GM12878 (cell line): ENCODE measurements around the gene A2ML1. TPM values are rescaled to one million over a fixed set of nuclear protein-coding genes. Genes with fewer than 3 reads are reported as not detected.

Source experiments
- ATAC-seq: fragments of 200-7000 bp; cut with Tn5 transposase; 3 replicates; pipeline ENCODE4 v1.9.1; 2020; ENCODE audit warnings: mild to moderate bottlenecking, moderate library complexity
- BruUV-seq: library from RNA; stranded (reverse); fragments of 400-500 nt; replicated peaks from 2 replicates; lab custom pipeline; 2021; lab: Mats Ljungman, UMichigan
- CTCF ChIA-PET: fragments of 300-600 bp; sonication (Branson Sonifier 250); formaldehyde crosslinking; extraction: SDS; loops from one replicate; lab custom pipeline; 2021; ENCODE audit warnings: inconsistent platforms; lab: Yijun Ruan, JAX
- POLR2A ChIA-PET: fragments of 350-600 bp; formaldehyde crosslinking; extraction: SDS; loops from one replicate; lab custom pipeline; 2021; ENCODE audit warnings: inconsistent platforms; lab: Charles Lee
- RAD21 ChIA-PET: fragments of 300-600 bp; sonication (Branson Sonifier 250); formaldehyde crosslinking; loops from one replicate; lab custom pipeline; 2023; ENCODE audit warnings: antibody characterized with exemption; ENCODE audit not compliant: unreplicated experiment; lab: Charles Lee
- SMC1A ChIA-PET: fragments of 300-600 bp; sonication (Branson Sonifier 250); formaldehyde crosslinking; loops from one replicate; lab custom pipeline; 2023; ENCODE audit not compliant: unreplicated experiment, uncharacterized antibody; lab: Charles Lee
- DNase-seq: peaks from one replicate; pipeline ENCODE4 v3.0.0-alpha.2; 2011; ENCODE audit warnings: low read depth, low spot score
- FAIRE-seq: peaks from 3 replicates; lab custom pipeline; 2011; peaks lifted over from hg19 to GRCh38; lab: Jason Lieb, UNC
- H2AFZ ChIP-seq: 2 replicates; pipeline ENCODE4 v1.6.0; 2011; ENCODE audit warnings: low read depth, low read length, control low read depth; ENCODE audit not compliant: control insufficient read depth
- H3K27ac ChIP-seq: 2 replicates; pipeline ENCODE4 v1.5.1; 2011; ENCODE audit warnings: control low read depth; ENCODE audit not compliant: control insufficient read depth, insufficient read depth
- H3K27me3 ChIP-seq, 2 experiments: replicated peaks in 1 of 2; 2 replicates each; pipeline versions ENCODE4 v1.6.0 to v1.6.1; 2011; ENCODE audit warnings: low read length in 1 of 2; ENCODE audit not compliant: control insufficient read depth in 2 of 2, insufficient read depth in 2 of 2
- H3K36me3 ChIP-seq, 2 experiments: 2 replicates each; pipeline ENCODE4 v1.5.1; 2011; ENCODE audit warnings: low read length in 1 of 2; ENCODE audit not compliant: control insufficient read depth in 2 of 2, insufficient read depth in 2 of 2
- H3K4me1 ChIP-seq: 2 replicates; pipeline ENCODE4 v1.6.1; 2011; ENCODE audit warnings: mild to moderate bottlenecking, low read length, moderate library complexity, mixed read lengths; ENCODE audit not compliant: control insufficient read depth, insufficient read depth
- H3K4me2 ChIP-seq: 2 replicates; pipeline ENCODE4 v1.6.0; 2011; ENCODE audit warnings: control low read depth; ENCODE audit not compliant: control insufficient read depth, insufficient read depth
- H3K4me3 ChIP-seq: fragments of 200-600 bp; sonication (generic); 2 replicates; pipeline ENCODE4 v1.5.1; 2016
- H3K79me2 ChIP-seq: 2 replicates; pipeline ENCODE4 v1.6.0; 2011; ENCODE audit warnings: low read length; ENCODE audit not compliant: control insufficient read depth, insufficient read depth
- H3K9ac ChIP-seq: 2 replicates; pipeline ENCODE4 v1.8.0; 2011; ENCODE audit warnings: low read length, control low read depth, mixed read lengths; ENCODE audit not compliant: control insufficient read depth, insufficient read depth
- H3K9me3 ChIP-seq: replicated peaks from 3 replicates; pipeline ENCODE4 v1.5.1; 2011; ENCODE audit warnings: mild to moderate bottlenecking, low read length; ENCODE audit not compliant: control insufficient read depth, insufficient read depth
- H4K20me1 ChIP-seq: 2 replicates; pipeline ENCODE4 v1.6.0; 2011; ENCODE audit not compliant: control insufficient read depth, insufficient read depth
- ATF2 ChIP-seq: IDR thresholded peaks from 2 replicates; pipeline ENCODE4 v1.6.1; 2012; ENCODE audit warnings: low read length, inconsistent platforms
- BHLHE40 ChIP-seq, 2 experiments: fragments of 450-650 bp in 1 of 2; IDR thresholded peaks; 2 replicates each; pipeline ENCODE4 v1.6.1; 2011 to 2017; ENCODE audit warnings: low read depth in 2 of 2, borderline replicate concordance in 1 of 2, improper control_type of control experiment in 1 of 2, low read length in 1 of 2, mild to moderate bottlenecking in 1 of 2
- CBX3 ChIP-seq: fragments of 200-600 bp; sonication (generic); IDR thresholded peaks from 2 replicates; pipeline ENCODE4 v1.6.1; 2016; ENCODE audit warnings: low read depth, borderline replicate concordance
- CREM ChIP-seq: IDR thresholded peaks from 2 replicates; pipeline ENCODE4 v1.6.1; 2014; ENCODE audit warnings: antibody characterized with exemption, low read depth
- E4F1 ChIP-seq: fragments of 450-650 bp; IDR thresholded peaks from 2 replicates; pipeline ENCODE4 v1.6.1; 2018; ENCODE audit warnings: borderline replicate concordance, mild to moderate bottlenecking; ENCODE audit not compliant: partially characterized antibody
- GABPA ChIP-seq: IDR thresholded peaks from 2 replicates; pipeline ENCODE4 v1.6.1; 2014; ENCODE audit warnings: antibody characterized with exemption, low read depth, mild to moderate bottlenecking, inconsistent platforms
- HDGF ChIP-seq: fragments of 450-650 bp; IDR thresholded peaks from 2 replicates; pipeline ENCODE4 v1.6.1; 2016; ENCODE audit warnings: antibody characterized with exemption
- IRF3 ChIP-seq: fragments of 450-650 bp; IDR thresholded peaks from 2 replicates; pipeline ENCODE4 v1.6.1; 2014; ENCODE audit warnings: mild to moderate bottlenecking
- IRF5 ChIP-seq: fragments of 450-650 bp; IDR thresholded peaks from 2 replicates; pipeline ENCODE4 v1.6.1; 2017; ENCODE audit warnings: borderline replicate concordance
- MEF2B ChIP-seq: fragments of 450-650 bp; IDR thresholded peaks from 2 replicates; pipeline ENCODE4 v1.6.1; 2018; ENCODE audit warnings: mild to moderate bottlenecking, moderate library complexity; ENCODE audit not compliant: partially characterized antibody, poor library complexity, severe bottlenecking
- NKRF ChIP-seq: fragments of 450-650 bp; conservative IDR thresholded peaks from 2 replicates; pipeline ENCODE4 v1.6.1; 2017; ENCODE audit warnings: mild to moderate bottlenecking, moderate library complexity
- POLR2AphosphoS5 ChIP-seq: IDR thresholded peaks from 2 replicates; pipeline ENCODE4 v1.6.1; 2011; ENCODE audit warnings: mild to moderate bottlenecking, low read length, inconsistent platforms
- RBBP5 ChIP-seq: fragments of 200-600 bp; sonication (generic); conservative IDR thresholded peaks from 2 replicates; pipeline ENCODE4 v1.6.1; 2016
- STAT3 ChIP-seq: IDR thresholded peaks from 2 replicates; pipeline ENCODE4 v1.6.1; 2011; ENCODE audit warnings: low read depth, low read length, improper control_type of control experiment
- ZZZ3 ChIP-seq: IDR thresholded peaks from 2 replicates; pipeline ENCODE4 v1.6.1; 2011; ENCODE audit warnings: low read depth; ENCODE audit not compliant: control insufficient read depth, insufficient read length
- WGBS: methylation state at CpG from one replicate; pipeline ENCODE4 v1.1.6; 2016; ENCODE audit warnings: low lambda C conversion rate; ENCODE audit not compliant: insufficient replicate concordance, insufficient coverage; ENCODE audit errors: missing lambda C conversion rate; 5-methylcytosine and 5-hydroxymethylcytosine counted together
- in situ Hi-C: fragments of 300-500 bp; cut with MboI; formaldehyde crosslinking; loops from 9 replicates; pipeline ENCODE4 v1.14.3; 2018; ENCODE audit warnings: mixed read lengths
- intact Hi-C: fragments of 100-400 bp; cut with micrococcal nuclease; formaldehyde crosslinking; loops from one replicate; pipeline ENCODE4 v1.14.2; 2022; ENCODE audit not compliant: unreplicated experiment
- polyA plus RNA-seq, 11 experiments: library from polyadenylated mRNA; depleted of rRNA in 4 of 11; unstranded in 6 of 11; stranded (reverse) in 5 of 11; fragments of >200 nt; fragmentation: Nextera tagmentation in 4 of 11; fragmentation: Illumina TruSeq in 1 of 11; extraction: Ambion mirVana in 4 of 11; extraction: Trizol in 1 of 11; gene quantifications; 1 replicate in 1 of 11; 2 replicates in 10 of 11; pipeline versions ENCODE4 v1.2.1 to v1.2.3, GENCODE V29; 2011 to 2016; ENCODE audit warnings: inconsistent platforms in 2 of 11, missing spikeins in 2 of 11, low read depth in 1 of 11
- total RNA-seq, 4 experiments: library from RNA; depleted of rRNA in 3 of 4; stranded (reverse); fragments of >200 nt in 3 of 4; fragmentation: Illumina TruSeq in 1 of 4; extraction: Trizol in 1 of 4; gene quantifications; 2 replicates each; pipeline versions ENCODE4 v1.2.1 to v1.2.3, GENCODE V29; 2013 to 2021

A2ML1 gene
- total and polyA plus RNA-seq, 10 of the 15 experiments (the other 5 are each of a cell fraction or from before 2014, with no cell fraction given) = not detected

- Histone ChIP-seq H3K4me3 (no peak overlapping the region), H3K4me1 (no peaks in the 10 kb centered on the region), H3K9me3 (no peaks in the 10 kb centered on the region; the same call in 2 of the 3 replicates), H2AFZ (no peak overlapping the region), H3K36me3 (no peaks in the 10 kb centered on the region), H3K27ac (no peak overlapping the region), H3K27me3 (no peaks in the 10 kb centered on the region), H4K20me1 (no peaks in the 10 kb centered on the region), H3K79me2 (no peaks in the 10 kb centered on the region), H3K4me2 (no peak overlapping the region), H3K9ac (no peak overlapping the region)
- ATAC-seq = no peak
- FAIRE-seq = no peak
- ChIA-PET POLR2A (no interaction called here), CTCF (interaction anchor here (1.0 kb wide), 1 partner anchor 143 kb away, joined by 3 read pairs; no protein-coding TSS in a partner anchor), SMC1A (no interaction called here), RAD21 (no interaction called here)
- DNase-seq = no peak
- 86% methylated on average over 6 of the region's 10 CpGs for WGBS
- intact Hi-C loops (no loop called here), in situ Hi-C loops (no loop called here)
- BruUV-seq = no TSS peak
- TF ChIP-seq E4F1 (no peak), IRF3 (no peak), RBBP5 (no peak), STAT3 (no peak), CBX3 (no peak), ZZZ3 (no peak), ATF2 (no peak), GABPA (no peak), POLR2AphosphoS5 (no peak), NKRF (no peak), BHLHE40 (IDR thresholded peaks at IDR 0.05; ENCODE audit: borderline replicate concordance in 1 of 2, low read depth in 2 of 2, low read length in 1 of 2) (no peak), CREM (no peak), MEF2B (no peak), HDGF (no peak), IRF5 (no peak)
Observed at GRCh38 chr12:8905546-8905945, 83.1 kb downstream of the A2ML1 start.
